DOHH2 (cell line): ENCODE measurements around the gene PLLP.

Experiments
- H3F3A ChIP-seq: fragments of 200-600 bp; sonication (generic), shearing (Covaris generic); 2 replicates; pipeline ENCODE4 v1.6.0; 2016; ENCODE audit warnings: antibody characterized with exemption, mild to moderate bottlenecking; ENCODE audit not compliant: control insufficient read depth, insufficient read depth
- H3K27ac ChIP-seq: fragments of 200-600 bp; sonication (generic); 2 replicates; pipeline ENCODE4 v1.5.1; 2014; ENCODE audit warnings: low read depth, mild to moderate bottlenecking, low read length, moderate library complexity
- H3K27me3 ChIP-seq: fragments of 200-600 bp; sonication (generic); 2 replicates; pipeline ENCODE4 v1.6.1; 2014; ENCODE audit warnings: mild to moderate bottlenecking, low read length, mixed read lengths; ENCODE audit not compliant: control insufficient read depth
- H3K36me3 ChIP-seq: fragments of 200-600 bp; sonication (generic); 2 replicates; pipeline ENCODE4 v1.6.1; 2014; ENCODE audit warnings: mild to moderate bottlenecking, low read length, moderate library complexity, mixed read lengths; ENCODE audit not compliant: control insufficient read depth
- H3K4me1 ChIP-seq: fragments of 200-600 bp; sonication (generic); 2 replicates; pipeline ENCODE4 v1.6.1; 2014; ENCODE audit warnings: mild to moderate bottlenecking, low read length, mixed read lengths; ENCODE audit not compliant: control insufficient read depth
- H3K4me2 ChIP-seq: fragments of 200-600 bp; sonication (generic); 2 replicates; pipeline ENCODE4 v1.6.0; 2014; ENCODE audit warnings: mild to moderate bottlenecking, low read length, moderate library complexity
- H3K4me3 ChIP-seq: fragments of 200-600 bp; sonication (generic); 2 replicates; pipeline ENCODE4 v1.5.1; 2014; ENCODE audit warnings: mild to moderate bottlenecking, low read length, mixed read lengths
- H3K79me2 ChIP-seq: fragments of 200-600 bp; sonication (generic); 2 replicates; pipeline ENCODE4 v1.6.1; 2014; ENCODE audit warnings: mild to moderate bottlenecking, low read length, mixed read lengths; ENCODE audit not compliant: control insufficient read depth
- H3K9me2 ChIP-seq: fragments of 200-600 bp; sonication (generic); replicated peaks from 2 replicates; pipeline ENCODE4 v1.6.1; 2014; ENCODE audit warnings: mild to moderate bottlenecking, low read length, mixed read lengths; ENCODE audit not compliant: control insufficient read depth
- H3K9me3 ChIP-seq: fragments of 200-600 bp; sonication (generic); 2 replicates; pipeline ENCODE4 v1.6.1; 2014; ENCODE audit warnings: antibody characterized with exemption, low read length, mixed read lengths; ENCODE audit not compliant: control insufficient read depth, insufficient read depth
- H4K20me1 ChIP-seq: fragments of 200-600 bp; sonication (generic); 2 replicates; pipeline ENCODE4 v1.6.0; 2014; ENCODE audit warnings: low read depth, mild to moderate bottlenecking, antibody characterized with exemption, low read length, moderate library complexity; ENCODE audit not compliant: control insufficient read depth, insufficient read depth
- CTCF ChIP-seq: fragments of 200-600 bp; sonication (generic); IDR thresholded peaks from one replicate; pipeline ENCODE4 v1.5.1; 2014; ENCODE audit warnings: antibody characterized with exemption, mild to moderate bottlenecking, low read depth, low read length; ENCODE audit not compliant: poor library complexity, severe bottlenecking
- EZH2phosphoT487 ChIP-seq: fragments of 200-600 bp; sonication (generic); IDR thresholded peaks from 2 replicates; pipeline ENCODE4 v1.6.1; 2017; ENCODE audit warnings: borderline replicate concordance, mild to moderate bottlenecking, antibody characterized with exemption, low read length, moderate library complexity, mixed read lengths

PLLP gene

GRCh38 chr16:57310801-57311200 lies 26.3 kb upstream of the PLLP start:
- Histone ChIP-seq H3K4me2 (no peak overlapping the region), H4K20me1 (no peaks in the 10 kb centered on the region), H3K79me2 (no peaks in the 10 kb centered on the region), H3K4me3 (no peak overlapping the region), H3K4me1 (peaks cover 6% of the 10 kb centered on the region; the same call in 1 of the 2 replicates), H3K27me3 (peaks cover 27% of the 10 kb centered on the region), H3K9me3 (no peaks in the 10 kb centered on the region), H3F3A (no peaks in the 10 kb centered on the region), H3K36me3 (no peaks in the 10 kb centered on the region), H3K9me2 (no peaks in the 10 kb centered on the region), H3K27ac (no peak overlapping the region)
- TF ChIP-seq EZH2phosphoT487 (no peak), CTCF (no peak)

GRCh38 chr16:57308041-57308440 lies 23.6 kb upstream of the PLLP start:
- H3K27ac ChIP-seq, result no peak overlapping the region
- peaks cover 42% of the 10 kb centered on the region for H3K27me3 ChIP-seq
- TF ChIP-seq EZH2phosphoT487, result no peak
- TF ChIP-seq CTCF, result no peak
- no peak overlapping the region for H3K4me2 ChIP-seq
- no peaks in the 10 kb centered on the region for H4K20me1 ChIP-seq
- H3K4me1 ChIP-seq, result no peaks in the 10 kb centered on the region
- H3K9me2 ChIP-seq, result no peaks in the 10 kb centered on the region
- H3K36me3 ChIP-seq, result no peaks in the 10 kb centered on the region
- no peak overlapping the region for H3K4me3 ChIP-seq
- H3F3A ChIP-seq, result no peaks in the 10 kb centered on the region
- H3K79me2 ChIP-seq, result no peaks in the 10 kb centered on the region
- no peaks in the 10 kb centered on the region for H3K9me3 ChIP-seq

GRCh38 chr16:57307365-57307764 lies 22.9 kb upstream of the PLLP start:
- H3K9me2 ChIP-seq, result no peaks in the 10 kb centered on the region
- H4K20me1 ChIP-seq, result no peaks in the 10 kb centered on the region
- TF ChIP-seq EZH2phosphoT487 (no peak), CTCF (no peak)
- H3K9me3 ChIP-seq, result no peaks in the 10 kb centered on the region
- no peak overlapping the region for H3K4me3 ChIP-seq
- H3K36me3 ChIP-seq, result no peaks in the 10 kb centered on the region
- no peaks in the 10 kb centered on the region for H3K4me1 ChIP-seq
- no peaks in the 10 kb centered on the region for H3F3A ChIP-seq
- H3K27ac ChIP-seq, result no peak overlapping the region
- H3K4me2 ChIP-seq, result no peak overlapping the region
- peaks cover 42% of the 10 kb centered on the region for H3K27me3 ChIP-seq
- H3K79me2 ChIP-seq, result no peaks in the 10 kb centered on the region
